Endothelial cell of umbilical vein (primary cell): ENCODE data around the gene MIOS. TPM values are rescaled to one million over a fixed set of nuclear protein-coding genes. Genes with fewer than 3 reads are reported as not detected.

Experiments used
- BruUV-seq: library from RNA; stranded (reverse); fragments of 400-500 nt; replicated peaks from 2 replicates; lab custom pipeline; 2021; lab: Mats Ljungman, UMichigan
- CTCF ChIA-PET: fragments of 300-600, 350-600 bp; sonication (Branson Sonifier 250); formaldehyde crosslinking; loops from one replicate; lab custom pipeline; 2021; ENCODE audit warnings: antibody characterized with exemption, inconsistent platforms; lab: Charles Lee
- POLR2A ChIA-PET: fragments of 300-600, 350-600 bp; sonication (Branson Sonifier 250); formaldehyde crosslinking; loops from one replicate; lab custom pipeline; 2021; ENCODE audit warnings: antibody characterized with exemption, inconsistent platforms; lab: Charles Lee
- DNase-seq: peaks from one replicate; pipeline ENCODE4 v3.0.0-alpha.2; 2011; ENCODE audit warnings: low read depth, low spot score
- FAIRE-seq: peaks from 2 replicates; lab custom pipeline; 2011; peaks lifted over from hg19 to GRCh38; lab: Jason Lieb, UNC
- H2AFZ ChIP-seq: 2 replicates; pipeline ENCODE4 v1.6.0; 2012; ENCODE audit warnings: low read depth, low read length, control low read depth, inconsistent platforms
- H3K27ac ChIP-seq: 2 replicates; pipeline ENCODE4 v1.5.1; 2011; ENCODE audit warnings: low read depth, mild to moderate bottlenecking, control low read depth, low read length, moderate library complexity; ENCODE audit not compliant: insufficient read depth
- H3K27me3 ChIP-seq, 2 experiments: 2 replicates each; pipeline versions ENCODE4 v1.6.0 to v1.6.1; 2011; ENCODE audit warnings: low read length in 2 of 2, mixed read lengths in 1 of 2; ENCODE audit not compliant: control insufficient read depth in 2 of 2, insufficient read depth in 2 of 2
- H3K36me3 ChIP-seq, 2 experiments: 2 replicates in 1 of 2; 3 replicates in 1 of 2; pipeline ENCODE4 v1.5.1; 2011; ENCODE audit warnings: low read length in 2 of 2, mild to moderate bottlenecking in 1 of 2, moderate library complexity in 1 of 2; ENCODE audit not compliant: control insufficient read depth in 2 of 2, insufficient read depth in 2 of 2; ENCODE audit errors: extremely low read depth in 1 of 2
- H3K4me1 ChIP-seq: 3 replicates; pipeline ENCODE4 v1.5.1; 2011; ENCODE audit warnings: mild to moderate bottlenecking, low read length; ENCODE audit not compliant: control insufficient read depth, insufficient read depth; ENCODE audit errors: extremely low read depth
- H3K4me2 ChIP-seq: 2 replicates; pipeline ENCODE4 v1.6.1; 2011; ENCODE audit warnings: low read length, control low read depth, mixed read lengths; ENCODE audit not compliant: insufficient read depth
- H3K4me3 ChIP-seq, 3 experiments: fragments of 200-600 bp in 1 of 3; sonication (generic), shearing (Covaris generic) in 1 of 3; replicated peaks in 1 of 3; 2 replicates each; pipeline ENCODE4 v1.5.1; 2011 to 2016; ENCODE audit warnings: control low read depth in 3 of 3, low read length in 3 of 3, mild to moderate bottlenecking in 2 of 3, inconsistent platforms in 1 of 3, low read depth in 1 of 3, moderate library complexity in 1 of 3; ENCODE audit not compliant: insufficient read depth in 1 of 3
- H3K79me2 ChIP-seq: 2 replicates; pipeline ENCODE4 v1.6.0; 2012; ENCODE audit warnings: low read length, inconsistent platforms; ENCODE audit not compliant: control insufficient read depth, insufficient read depth
- H3K9ac ChIP-seq: replicated peaks from 2 replicates; pipeline ENCODE3; 2011; ENCODE audit warnings: low read length, control low read depth; ENCODE audit not compliant: insufficient read depth; ENCODE audit errors: extremely low read depth
- H3K9me1 ChIP-seq: replicated peaks from 3 replicates; pipeline ENCODE4 v1.6.0; 2011; ENCODE audit warnings: mild to moderate bottlenecking, low read length; ENCODE audit not compliant: control insufficient read depth, insufficient read depth; ENCODE audit errors: extremely low read depth
- H3K9me3 ChIP-seq: replicated peaks from 2 replicates; pipeline ENCODE4 v1.5.1; 2012; ENCODE audit warnings: low read length, inconsistent platforms; ENCODE audit not compliant: control insufficient read depth, insufficient read depth
- H4K20me1 ChIP-seq: replicated peaks from 2 replicates; pipeline ENCODE3; 2011; ENCODE audit warnings: mild to moderate bottlenecking, low read length; ENCODE audit not compliant: control insufficient read depth, insufficient read depth; ENCODE audit errors: extremely low read depth
- EZH2 ChIP-seq: IDR thresholded peaks from 2 replicates; pipeline ENCODE4 v1.6.1; 2012; ENCODE audit warnings: borderline replicate concordance, low read depth, mild to moderate bottlenecking, moderate library complexity, low read length, inconsistent platforms; ENCODE audit not compliant: severe bottlenecking
- FOS ChIP-seq: IDR thresholded peaks from 2 replicates; pipeline ENCODE4 v1.6.1; 2011; ENCODE audit warnings: mild to moderate bottlenecking, low read length, moderate library complexity, borderline replicate concordance; ENCODE audit not compliant: insufficient read depth
- GATA2 ChIP-seq: IDR thresholded peaks from 2 replicates; pipeline ENCODE4 v1.7.0; 2011; ENCODE audit warnings: low read depth, mild to moderate bottlenecking, moderate library complexity, mixed read lengths, low read length; ENCODE audit not compliant: insufficient read length, insufficient read depth
- JUN ChIP-seq: IDR thresholded peaks from 2 replicates; pipeline ENCODE4 v1.6.1; 2011; ENCODE audit warnings: borderline replicate concordance, low read depth; ENCODE audit not compliant: insufficient read length, insufficient read depth
- MYC ChIP-seq: IDR thresholded peaks from one replicate; pipeline ENCODE4 v1.6.1; 2011; ENCODE audit warnings: mild to moderate bottlenecking, low read depth, low read length
- POLR2A ChIP-seq: IDR thresholded peaks from 2 replicates; pipeline ENCODE4 v1.6.1; 2012; ENCODE audit warnings: low read depth, mild to moderate bottlenecking, control low read depth, low read length
- POLR2AphosphoS5 ChIP-seq: IDR thresholded peaks from 2 replicates; pipeline ENCODE4 v1.6.1; 2012; ENCODE audit warnings: low read depth, mild to moderate bottlenecking, control low read depth, low read length, moderate library complexity; ENCODE audit not compliant: insufficient read depth
- dilution Hi-C: fragments of 300-500 bp; cut with MboI; formaldehyde crosslinking; loops from one replicate; pipeline ENCODE4 v1.15.0; 2019; ENCODE audit warnings: low sequenced_read_pairs; ENCODE audit not compliant: extremely low pct_ligation_motif_present
- intact Hi-C: fragments of 100-400 bp; cut with micrococcal nuclease; formaldehyde crosslinking; loops from one replicate; pipeline ENCODE4 v1.10.0; 2022
- polyA plus RNA-seq, 4 experiments: library from polyadenylated mRNA; depleted of rRNA in 3 of 4; stranded (reverse) in 3 of 4; unstranded in 1 of 4; fragments of >200 nt; gene quantifications; 2 replicates each; pipeline versions ENCODE4 v1.2.1 to v1.2.3, GENCODE V29; 2011 to 2012; ENCODE audit warnings: missing spikeins in 1 of 4
- total RNA-seq: library from RNA; stranded (reverse); gene quantifications from 2 replicates; pipeline ENCODE4 v1.2.3, GENCODE V29; 2021
- TF ChIP-seq, protein P1 (sequence below): IDR thresholded peaks from 2 replicates; pipeline ENCODE4 v1.6.1; 2011; ENCODE audit not compliant: insufficient read depth, insufficient read length
- TF ChIP-seq, protein P2 (sequence below), 2 donors: IDR thresholded peaks; 1 replicate in 1 of 2; 2 replicates in 1 of 2; pipeline ENCODE4 v1.5.1; 2011; ENCODE audit warnings: low read length in 2 of 2, mild to moderate bottlenecking in 2 of 2, moderate library complexity in 2 of 2, control low read depth in 1 of 2, inconsistent platforms in 1 of 2, low read depth in 1 of 2; ENCODE audit not compliant: insufficient read depth in 1 of 2; ENCODE audit errors: extremely low read depth in 1 of 2

The MIOS gene
- total and polyA plus RNA-seq, 2 donors (not counting 3 experiments of a cell fraction or from before 2014, with no cell fraction given), result 8.5 to 16.8 TPM

DNA sequence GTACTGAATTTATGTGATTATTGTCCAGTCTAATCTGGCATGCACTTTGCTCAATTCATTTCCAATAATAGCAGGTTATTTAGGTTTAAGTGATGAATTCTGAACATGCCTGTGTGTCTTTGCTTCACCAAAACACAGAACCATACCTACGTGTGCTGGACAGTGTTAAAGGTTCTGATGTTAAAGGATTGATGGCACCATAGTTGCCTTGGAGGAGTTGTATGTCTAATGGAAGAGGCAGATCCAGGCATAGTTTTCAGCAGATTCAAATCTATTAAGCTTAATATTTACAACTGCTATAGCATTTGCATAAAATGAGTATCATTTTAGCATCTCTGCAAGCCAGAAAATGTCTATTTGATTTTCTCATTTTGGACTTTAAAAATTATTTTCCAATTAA lies 45.8 kb downstream of the MIOS start:
- no peaks in the 10 kb centered on the region for H4K20me1 ChIP-seq
- no peaks in the 10 kb centered on the region for H3K9me1 ChIP-seq
- dilution Hi-C loops (no loop called here), intact Hi-C loops (no loop called here)
- H3K4me3 ChIP-seq, result no peak overlapping the region
- H3K9ac ChIP-seq, result no peak overlapping the region
- DNase-seq, result no peak
- H3K4me1 ChIP-seq, result no peaks in the 10 kb centered on the region
- FAIRE-seq, result no peak
- no peaks in the 10 kb centered on the region for H3K36me3 ChIP-seq
- ChIA-PET CTCF (interaction anchor here (0.6 to 1.1 kb wide), 3 partner anchors 18 to 578 kb away, joined by 3 to 5 read pairs (median 3); no protein-coding TSS in a partner anchor), POLR2A (no interaction called here)
- H3K27ac ChIP-seq, result no peak overlapping the region
- no peak overlapping the region for H2AFZ ChIP-seq
- H3K9me3 ChIP-seq, result no peaks in the 10 kb centered on the region
- no peaks in the 10 kb centered on the region for H3K79me2 ChIP-seq
- BruUV-seq, result no TSS peak
- no peaks in the 10 kb centered on the region for H3K27me3 ChIP-seq
- TF ChIP-seq, protein P1, sequence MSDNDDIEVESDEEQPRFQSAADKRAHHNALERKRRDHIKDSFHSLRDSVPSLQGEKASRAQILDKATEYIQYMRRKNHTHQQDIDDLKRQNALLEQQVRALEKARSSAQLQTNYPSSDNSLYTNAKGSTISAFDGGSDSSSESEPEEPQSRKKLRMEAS, result no peak
- TF ChIP-seq GATA2 (no peak), POLR2A (no peak), JUN (no peak), FOS (no peak), MYC (no peak), EZH2 (no peak), POLR2AphosphoS5 (no peak)
- TF ChIP-seq, protein P2, sequence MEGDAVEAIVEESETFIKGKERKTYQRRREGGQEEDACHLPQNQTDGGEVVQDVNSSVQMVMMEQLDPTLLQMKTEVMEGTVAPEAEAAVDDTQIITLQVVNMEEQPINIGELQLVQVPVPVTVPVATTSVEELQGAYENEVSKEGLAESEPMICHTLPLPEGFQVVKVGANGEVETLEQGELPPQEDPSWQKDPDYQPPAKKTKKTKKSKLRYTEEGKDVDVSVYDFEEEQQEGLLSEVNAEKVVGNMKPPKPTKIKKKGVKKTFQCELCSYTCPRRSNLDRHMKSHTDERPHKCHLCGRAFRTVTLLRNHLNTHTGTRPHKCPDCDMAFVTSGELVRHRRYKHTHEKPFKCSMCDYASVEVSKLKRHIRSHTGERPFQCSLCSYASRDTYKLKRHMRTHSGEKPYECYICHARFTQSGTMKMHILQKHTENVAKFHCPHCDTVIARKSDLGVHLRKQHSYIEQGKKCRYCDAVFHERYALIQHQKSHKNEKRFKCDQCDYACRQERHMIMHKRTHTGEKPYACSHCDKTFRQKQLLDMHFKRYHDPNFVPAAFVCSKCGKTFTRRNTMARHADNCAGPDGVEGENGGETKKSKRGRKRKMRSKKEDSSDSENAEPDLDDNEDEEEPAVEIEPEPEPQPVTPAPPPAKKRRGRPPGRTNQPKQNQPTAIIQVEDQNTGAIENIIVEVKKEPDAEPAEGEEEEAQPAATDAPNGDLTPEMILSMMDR (IDR thresholded peaks at IDR 0.05; ENCODE audit: extremely low read depth in 1 of 2, insufficient read depth in 1 of 2, low read depth in 1 of 2, low read length in 2 of 2), result no peak
- no peak overlapping the region for H3K4me2 ChIP-seq
